ENCODE data around the gene MET.

DNA sequence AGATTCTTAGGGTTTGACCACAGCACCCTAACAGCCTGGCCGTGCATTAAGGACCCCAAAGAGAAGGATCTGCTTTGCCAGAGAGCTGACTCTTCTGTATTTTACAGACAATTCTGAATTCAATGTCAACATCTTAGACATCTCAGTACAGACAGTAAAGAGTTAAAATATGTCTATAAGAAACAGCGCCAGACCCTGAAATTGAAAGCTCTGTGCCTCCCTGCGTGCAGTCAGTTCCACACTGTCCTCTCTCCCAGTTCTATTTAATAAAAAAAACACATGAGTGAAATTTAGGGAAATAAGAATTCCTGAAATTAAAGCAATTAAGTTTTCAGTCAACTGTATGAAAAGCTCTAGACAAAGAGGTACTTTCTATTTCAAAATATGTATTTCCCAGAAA lies 45.1 kb downstream of the MET start:
- TF ChIP-seq, protein P1, sequence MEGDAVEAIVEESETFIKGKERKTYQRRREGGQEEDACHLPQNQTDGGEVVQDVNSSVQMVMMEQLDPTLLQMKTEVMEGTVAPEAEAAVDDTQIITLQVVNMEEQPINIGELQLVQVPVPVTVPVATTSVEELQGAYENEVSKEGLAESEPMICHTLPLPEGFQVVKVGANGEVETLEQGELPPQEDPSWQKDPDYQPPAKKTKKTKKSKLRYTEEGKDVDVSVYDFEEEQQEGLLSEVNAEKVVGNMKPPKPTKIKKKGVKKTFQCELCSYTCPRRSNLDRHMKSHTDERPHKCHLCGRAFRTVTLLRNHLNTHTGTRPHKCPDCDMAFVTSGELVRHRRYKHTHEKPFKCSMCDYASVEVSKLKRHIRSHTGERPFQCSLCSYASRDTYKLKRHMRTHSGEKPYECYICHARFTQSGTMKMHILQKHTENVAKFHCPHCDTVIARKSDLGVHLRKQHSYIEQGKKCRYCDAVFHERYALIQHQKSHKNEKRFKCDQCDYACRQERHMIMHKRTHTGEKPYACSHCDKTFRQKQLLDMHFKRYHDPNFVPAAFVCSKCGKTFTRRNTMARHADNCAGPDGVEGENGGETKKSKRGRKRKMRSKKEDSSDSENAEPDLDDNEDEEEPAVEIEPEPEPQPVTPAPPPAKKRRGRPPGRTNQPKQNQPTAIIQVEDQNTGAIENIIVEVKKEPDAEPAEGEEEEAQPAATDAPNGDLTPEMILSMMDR (IDR thresholded peaks at IDR 0.05; ENCODE audit: insufficient read depth, low read length, poor library complexity, severe bottlenecking) = no peak
- no peak for TF ChIP-seq EZH2phosphoT487 (conservative IDR thresholded peaks at IDR 0.05; ENCODE audit: low read length)

All from SU-DHL-6 (cell line).